KOPT-K1 (cell line): ENCODE data around the gene GALNT2.
A peak's percentile ranks its signal among the peaks of the same experiment; 100 is the strongest.

Source experiments
- H3K27ac ChIP-seq: fragments of 200-600 bp; sonication (generic); 2 replicates; pipeline ENCODE4 v1.5.1; 2016; ENCODE audit warnings: antibody characterized with exemption, mild to moderate bottlenecking, low read depth, low read length; ENCODE audit not compliant: poor library complexity, severe bottlenecking
- H3K36me3 ChIP-seq: fragments of 200-600 bp; sonication (generic); 2 replicates; pipeline ENCODE4 v1.5.1; 2017; ENCODE audit warnings: antibody characterized with exemption, mild to moderate bottlenecking, low read length, moderate library complexity; ENCODE audit not compliant: insufficient read depth
- H3K9me3 ChIP-seq: fragments of 200-600 bp; sonication (generic); 2 replicates; pipeline ENCODE4 v1.5.1; 2017; ENCODE audit warnings: antibody characterized with exemption, low read length, mild to moderate bottlenecking; ENCODE audit not compliant: insufficient read depth, poor library complexity, severe bottlenecking

The GALNT2 gene

DNA sequence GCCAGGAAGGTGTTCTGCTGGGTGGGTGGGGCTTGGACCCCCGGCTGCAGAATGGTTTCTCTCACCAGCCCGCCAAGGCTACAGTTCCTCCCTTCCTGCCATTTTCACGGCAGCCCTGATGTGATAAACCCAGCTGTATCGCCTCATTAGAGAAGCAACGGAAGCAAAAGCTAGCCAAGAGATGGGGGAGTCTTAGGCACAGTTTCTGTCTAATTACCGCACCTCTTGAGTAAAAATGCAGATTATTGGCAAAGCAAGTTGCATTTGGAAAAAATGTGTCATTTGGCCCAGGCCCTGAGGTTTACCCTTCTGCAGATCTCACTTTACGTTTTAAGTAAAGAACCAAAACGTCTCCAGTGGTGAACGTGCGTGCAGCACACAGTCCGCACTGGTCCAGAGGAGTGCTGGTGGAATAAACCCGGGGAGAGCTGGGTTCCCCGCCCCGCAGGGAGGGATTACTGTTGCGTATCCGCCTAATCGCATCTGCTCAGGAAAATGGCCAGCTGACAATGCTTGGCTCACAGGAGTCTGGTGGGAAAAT, 109.9 kb downstream of the GALNT2 start:
- peaks cover 51% of the 10 kb centered on the region for H3K36me3 ChIP-seq
- H3K9me3 ChIP-seq = no peaks in the 10 kb centered on the region
- H3K27ac ChIP-seq = peak overlapping the region; percentile 77

DNA sequence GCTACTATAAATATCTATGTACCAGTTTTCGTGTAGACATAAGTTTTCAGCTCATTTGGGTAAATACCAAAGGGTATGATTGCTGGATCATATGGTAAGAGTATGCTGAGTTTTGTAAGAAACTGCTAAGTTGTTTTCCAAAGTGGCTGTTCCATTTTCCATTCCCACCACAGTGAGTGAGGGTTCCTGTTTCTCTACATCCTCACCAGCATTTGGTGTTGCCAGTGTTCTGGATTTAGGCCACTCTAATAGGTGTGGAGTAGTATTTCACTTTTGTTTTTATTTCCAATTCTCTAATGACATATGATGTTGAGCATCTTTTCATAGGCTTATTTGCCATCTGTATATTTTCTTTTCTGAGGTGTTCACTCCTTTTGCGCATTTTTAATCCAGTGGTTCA, 112.2 kb downstream of the GALNT2 start:
- Histone ChIP-seq H3K9me3 (no peaks in the 10 kb centered on the region), H3K27ac (no peak overlapping the region)

DNA sequence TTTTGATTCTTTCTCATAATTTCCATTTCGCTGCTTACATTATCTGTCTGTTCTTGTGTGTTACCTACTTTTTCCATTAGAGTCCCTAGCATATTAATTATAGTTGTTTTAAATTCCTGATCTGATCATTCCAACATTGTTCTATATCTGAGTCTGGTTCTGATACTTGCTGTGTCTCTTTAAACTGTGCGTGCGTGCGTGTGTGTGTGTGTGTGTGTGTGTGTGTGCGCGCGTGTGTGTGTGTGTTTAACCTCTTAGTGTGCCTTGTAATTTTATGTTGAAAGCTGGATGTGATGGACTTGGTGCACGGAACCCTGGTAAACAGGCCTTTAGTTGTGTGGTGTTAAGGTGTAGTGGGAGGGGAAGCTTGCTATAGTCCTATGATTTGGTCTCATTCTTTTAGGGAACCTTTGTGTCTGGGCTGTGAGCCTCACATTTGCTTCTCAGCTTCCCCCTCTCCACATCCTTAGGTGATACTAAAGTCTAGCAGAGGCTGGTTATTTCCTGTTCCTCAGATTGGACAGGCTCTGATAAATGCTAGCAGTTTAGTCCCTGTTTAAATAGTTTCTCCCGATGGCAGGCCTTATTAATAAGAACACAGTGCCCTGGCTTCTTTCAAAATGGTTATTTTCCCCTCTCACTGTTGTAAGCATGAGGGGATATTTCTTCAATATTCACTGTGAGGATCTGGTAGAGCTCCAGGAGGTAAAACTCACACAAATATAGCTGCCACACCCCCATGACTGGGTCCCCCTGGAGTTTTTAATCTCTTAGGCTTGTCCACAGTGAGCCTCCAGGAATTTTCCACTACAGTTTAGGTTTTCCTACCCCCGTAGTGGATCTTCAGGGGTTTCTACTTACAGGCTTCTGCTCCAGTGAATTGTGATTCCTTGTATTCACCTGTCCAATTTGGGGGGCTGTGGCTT, 118.3 kb downstream of the GALNT2 start:
- peak overlapping the region; percentile 71 for H3K27ac ChIP-seq
- H3K36me3 ChIP-seq = peaks cover 51% of the 10 kb centered on the region
- no peaks in the 10 kb centered on the region for H3K9me3 ChIP-seq

More for the DNA sequence above, 112.2 kb downstream of the GALNT2 start:
- H3K36me3 ChIP-seq = peaks cover 46% of the 10 kb centered on the region

DNA sequence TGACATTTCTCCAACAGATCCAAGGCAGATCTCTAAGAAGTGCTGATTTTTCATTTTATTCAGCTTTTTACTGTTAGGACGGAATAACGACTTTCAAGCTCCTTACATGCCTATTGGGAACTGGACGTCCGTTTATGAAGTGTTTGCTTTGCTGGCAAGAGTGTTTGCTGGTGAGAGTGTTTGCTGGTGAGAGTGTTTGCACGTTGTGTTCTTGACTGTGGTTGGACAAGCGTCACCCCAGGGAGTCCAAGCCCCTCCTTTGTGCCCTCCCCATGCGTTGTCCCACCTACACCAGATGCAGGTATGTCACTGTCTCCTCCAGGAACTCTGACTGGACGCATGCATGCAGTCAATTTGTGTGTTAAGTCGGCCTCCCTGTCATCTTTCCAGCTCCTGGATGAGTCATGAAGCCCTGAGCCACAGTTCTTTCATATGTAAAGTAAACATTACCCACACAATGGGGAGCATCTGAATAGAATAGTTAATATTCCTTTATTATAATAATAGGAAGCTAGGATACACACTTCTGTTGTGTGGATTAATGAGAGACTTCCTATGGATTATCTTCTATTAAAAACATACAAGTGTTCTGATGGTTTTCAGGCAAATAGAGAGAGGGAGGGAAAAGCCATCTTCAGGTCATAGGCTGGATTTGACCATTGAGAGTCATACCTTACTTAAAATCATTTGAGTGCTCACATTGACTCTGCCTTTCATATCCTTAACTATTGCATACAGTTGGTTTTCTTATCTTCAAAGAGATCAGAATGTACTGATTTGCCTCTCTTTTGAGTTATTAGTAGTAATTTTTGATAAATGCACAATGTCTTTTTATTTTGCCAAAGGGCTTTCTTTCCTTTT, 119.2 kb downstream of the GALNT2 start:
- Histone ChIP-seq H3K27ac (peak overlapping the region; percentile 71), H3K36me3 (peaks cover 51% of the 10 kb centered on the region), H3K9me3 (no peaks in the 10 kb centered on the region)

DNA sequence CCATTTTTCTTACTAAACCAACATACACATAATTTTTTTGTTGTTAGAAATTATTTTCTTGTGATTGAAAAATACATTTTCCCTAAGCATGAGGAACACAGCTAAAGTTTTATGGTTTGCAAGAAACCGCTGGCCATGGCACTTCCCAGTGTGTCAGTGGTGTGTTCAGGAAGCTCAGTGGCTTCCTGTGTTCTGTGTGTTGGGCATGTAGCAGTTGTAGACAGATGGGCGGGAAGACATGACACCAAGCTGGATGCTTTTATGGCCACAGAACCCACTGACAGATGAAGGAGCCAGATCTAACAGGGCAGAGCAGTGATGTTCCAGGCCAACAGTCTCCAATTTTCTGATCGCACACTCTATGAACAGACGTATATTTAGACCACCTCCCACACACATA, 119.8 kb downstream of the GALNT2 start:
- Histone ChIP-seq H3K9me3 (no peaks in the 10 kb centered on the region), H3K36me3 (peaks cover 49% of the 10 kb centered on the region), H3K27ac (peak overlapping the region; percentile 71)

DNA sequence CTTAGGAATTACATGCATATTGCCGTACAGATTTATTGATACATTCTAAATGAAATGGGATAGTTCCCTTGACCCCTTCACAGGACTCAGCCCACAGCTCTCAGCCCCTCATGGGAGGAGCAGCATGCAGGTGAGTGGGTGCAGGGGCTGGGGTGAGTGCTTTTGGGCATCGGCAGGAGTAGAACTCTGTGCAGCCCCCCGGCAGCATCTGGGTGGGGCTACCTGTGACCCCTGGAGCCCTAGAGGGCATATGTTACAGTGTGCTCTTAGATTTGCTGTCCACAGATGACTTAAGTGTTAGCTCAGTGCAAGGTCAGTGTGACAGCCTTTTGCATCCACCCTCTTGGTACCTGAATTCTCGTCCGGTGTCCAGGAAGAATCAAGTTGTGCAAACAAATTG, 120.3 kb downstream of the GALNT2 start:
- no peaks in the 10 kb centered on the region for H3K9me3 ChIP-seq
- peak overlapping the region; percentile 71 for H3K27ac ChIP-seq
- H3K36me3 ChIP-seq = peaks cover 52% of the 10 kb centered on the region

DNA sequence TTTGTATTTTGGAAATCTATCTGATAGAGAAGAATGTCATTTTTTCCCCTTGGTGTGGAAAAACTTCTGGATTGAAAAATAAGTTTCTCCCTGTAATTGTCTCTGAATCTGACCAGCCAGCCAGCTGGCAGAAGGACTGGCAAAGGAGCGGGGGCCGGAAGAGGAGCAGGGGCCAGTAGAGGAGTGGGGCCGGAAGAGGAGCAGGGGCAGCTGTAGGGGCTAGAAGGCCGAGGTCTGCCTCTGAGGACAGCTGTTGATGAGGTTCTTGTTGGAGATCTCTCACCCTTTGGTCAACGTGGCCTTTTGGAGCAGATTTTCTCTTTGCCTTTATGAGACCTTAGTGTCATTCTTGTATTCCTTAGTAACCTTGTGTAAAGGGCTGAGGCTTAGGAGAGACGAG, 121.8 kb downstream of the GALNT2 start:
- peaks cover 58% of the 10 kb centered on the region for H3K36me3 ChIP-seq
- H3K9me3 ChIP-seq = no peaks in the 10 kb centered on the region
- H3K27ac ChIP-seq = peak overlapping the region; percentile 71

DNA sequence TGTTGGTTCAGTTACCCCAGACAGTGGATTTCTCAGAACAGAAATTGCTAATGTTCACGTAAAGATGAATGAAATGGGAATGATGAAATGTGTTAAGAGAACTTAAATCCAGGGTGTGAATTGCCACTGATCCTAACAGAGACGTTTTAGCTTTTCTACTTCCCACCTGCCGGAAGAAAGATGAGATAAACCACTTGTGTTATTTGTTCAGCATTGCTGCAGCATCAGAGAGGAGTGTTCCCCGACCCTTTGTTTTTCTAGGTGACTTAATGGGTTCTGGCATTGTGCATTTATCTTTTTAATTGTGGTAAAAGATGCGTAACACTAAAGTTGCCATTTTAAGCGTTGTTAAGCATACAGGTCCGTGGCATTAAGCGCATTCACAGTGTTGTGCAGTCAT, 122.3 kb downstream of the GALNT2 start:
- Histone ChIP-seq H3K9me3 (no peaks in the 10 kb centered on the region), H3K36me3 (peaks cover 62% of the 10 kb centered on the region), H3K27ac (peak overlapping the region; percentile 71)

DNA sequence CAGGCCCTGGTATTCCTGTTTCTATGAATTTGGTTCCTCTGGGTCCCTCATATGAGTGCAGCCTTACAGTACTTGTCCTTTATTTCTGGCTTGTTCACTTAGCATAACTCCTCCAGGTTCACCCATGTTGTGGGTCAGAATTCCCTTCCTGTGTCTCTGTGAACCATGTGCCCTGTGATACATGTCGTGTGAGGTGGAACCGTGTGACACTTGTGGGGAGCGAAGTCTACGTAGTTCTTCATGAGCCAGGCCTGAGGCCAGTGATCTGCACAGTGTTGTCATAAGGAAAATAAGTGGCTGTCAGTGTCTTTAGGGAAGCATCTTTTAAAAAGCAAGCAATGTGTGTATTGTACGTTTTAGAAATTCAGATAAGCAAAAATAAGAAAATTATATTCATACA, 122.8 kb downstream of the GALNT2 start:
- Histone ChIP-seq H3K9me3 (no peaks in the 10 kb centered on the region), H3K27ac (peak overlapping the region; percentile 71), H3K36me3 (peaks cover 65% of the 10 kb centered on the region)

DNA sequence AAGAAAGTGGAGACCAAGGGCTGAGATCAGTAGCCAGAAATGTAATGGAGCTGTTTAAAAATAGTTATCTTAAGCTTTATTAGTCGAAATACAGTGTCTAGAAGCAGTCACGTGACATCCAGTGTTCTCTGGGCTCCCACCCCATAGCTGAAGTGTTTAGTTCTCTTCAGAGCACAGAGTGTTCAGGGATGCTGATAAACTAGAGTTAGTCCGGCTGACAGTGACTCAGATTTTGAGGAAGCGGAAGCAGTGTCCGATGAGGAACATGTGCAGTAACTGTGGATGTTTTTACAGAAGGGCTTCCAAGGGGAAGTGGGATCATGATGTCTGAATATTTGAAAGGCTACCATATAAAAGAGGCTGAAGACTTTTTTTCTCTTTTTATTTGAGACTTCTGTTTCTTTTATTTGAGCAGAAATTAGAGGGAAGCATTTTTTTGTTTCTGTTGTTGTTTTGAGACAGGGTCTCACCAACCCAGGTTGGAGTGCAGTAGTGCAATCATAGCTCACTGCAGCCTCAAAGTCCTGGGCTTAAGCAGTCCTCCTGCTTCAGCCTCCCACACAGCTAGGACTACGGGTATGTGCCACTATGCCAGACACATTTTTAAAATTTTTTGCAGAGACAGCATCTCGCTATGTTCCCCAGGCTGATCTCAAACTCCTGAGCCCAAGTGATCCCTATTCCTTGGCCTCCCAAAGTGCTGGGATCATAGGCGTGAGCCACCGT, 124.2 kb downstream of the GALNT2 start:
- Histone ChIP-seq H3K36me3 (peaks cover 69% of the 10 kb centered on the region), H3K9me3 (no peaks in the 10 kb centered on the region), H3K27ac (peak overlapping the region; percentile 71)

DNA sequence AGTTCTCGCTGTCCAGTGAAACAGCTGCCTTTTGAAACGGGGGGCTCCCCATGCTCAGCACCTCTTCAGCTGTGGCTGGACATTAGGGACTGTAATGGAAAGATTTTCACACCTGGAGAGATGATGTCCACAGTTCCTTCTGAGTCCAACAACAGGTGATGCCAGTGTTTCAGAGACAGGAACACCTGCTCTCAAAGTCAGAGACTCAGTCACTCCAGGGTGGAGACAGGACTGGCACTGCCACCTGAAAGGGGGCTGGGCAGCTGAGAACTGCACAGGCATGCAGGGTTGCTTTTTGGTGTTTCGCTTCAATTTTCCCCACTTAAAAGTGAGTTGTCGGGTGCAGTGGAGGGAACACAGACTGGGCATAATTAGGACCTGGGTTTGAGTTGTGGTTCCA, 124.8 kb downstream of the GALNT2 start:
- Histone ChIP-seq H3K27ac (peak overlapping the region; percentile 71), H3K36me3 (peaks cover 72% of the 10 kb centered on the region), H3K9me3 (no peaks in the 10 kb centered on the region)

DNA sequence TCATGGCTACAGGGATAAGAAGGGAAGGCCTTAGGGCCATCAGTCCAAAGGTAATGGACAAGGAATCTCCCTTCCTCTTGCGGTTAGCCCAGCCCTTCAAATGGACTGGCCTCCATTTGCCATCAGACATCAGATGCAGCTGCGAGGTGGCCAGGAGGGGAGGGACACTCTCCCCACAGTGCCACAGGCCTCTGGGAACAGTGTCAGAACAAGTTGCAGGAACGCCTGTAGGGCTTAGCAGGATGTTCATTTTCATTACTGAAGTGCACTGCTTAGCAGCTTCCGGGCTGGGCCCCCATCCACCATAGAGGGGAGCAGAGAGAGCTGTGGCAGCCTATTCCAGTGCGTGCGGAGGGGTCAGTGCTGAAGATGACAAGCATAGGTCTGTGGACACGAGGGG, 127.5 kb downstream of the GALNT2 start:
- peaks cover 75% of the 10 kb centered on the region for H3K36me3 ChIP-seq
- peak overlapping the region; percentile 67 for H3K27ac ChIP-seq
- H3K9me3 ChIP-seq = no peaks in the 10 kb centered on the region

DNA sequence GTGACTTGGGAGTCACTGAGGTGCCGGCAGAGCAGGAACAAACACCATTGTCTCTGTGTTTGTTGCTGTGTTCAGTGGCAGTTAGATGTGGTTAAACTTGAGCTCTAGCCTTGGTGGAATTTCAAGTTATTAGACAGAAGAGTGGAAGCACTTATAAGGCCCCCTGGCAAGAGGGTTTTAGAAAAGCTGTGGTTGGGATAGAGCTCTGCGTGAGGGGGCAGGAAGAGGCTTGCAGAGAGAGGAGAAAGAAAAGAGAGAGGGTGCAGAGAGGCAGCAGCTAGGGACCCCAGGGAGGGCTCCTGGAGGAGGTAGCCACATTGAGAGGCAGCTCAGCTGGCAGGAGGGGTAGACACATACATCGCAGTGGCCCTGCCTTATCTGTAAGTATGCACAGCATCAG, 128.2 kb downstream of the GALNT2 start:
- Histone ChIP-seq H3K27ac (peak overlapping the region; percentile 67), H3K36me3 (peaks cover 73% of the 10 kb centered on the region), H3K9me3 (no peaks in the 10 kb centered on the region)

DNA sequence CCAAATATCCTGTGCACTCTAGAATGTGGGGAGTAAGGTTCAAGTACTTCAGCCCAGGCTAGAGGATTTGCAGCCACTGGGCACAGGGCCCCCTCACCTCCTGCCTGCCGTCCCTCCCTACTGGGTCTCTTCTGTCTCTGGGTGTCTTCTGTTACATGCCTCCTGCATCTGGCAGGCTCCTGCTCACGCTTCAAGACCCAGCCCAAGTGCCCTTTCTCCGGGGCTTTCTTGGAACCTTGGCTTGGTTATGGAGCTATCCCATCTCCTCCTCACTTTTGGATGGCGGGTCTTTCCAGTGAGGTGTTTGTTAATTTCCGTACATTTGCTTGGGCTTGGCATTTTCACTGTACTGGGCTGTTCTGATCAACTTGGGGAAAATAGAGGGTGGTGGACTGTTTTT, 129.0 kb downstream of the GALNT2 start:
- Histone ChIP-seq H3K9me3 (no peaks in the 10 kb centered on the region), H3K36me3 (peaks cover 73% of the 10 kb centered on the region), H3K27ac (peak overlapping the region; percentile 67)
